ENCODE measurements around the gene PHF2.

The PHF2 gene

GRCh38 chr9:93577975-93578682, 1.7 kb downstream of the PHF2 start:
- H3K9me3 ChIP-seq (ENCODE audit: insufficient read depth, low read length), result no peaks in the 10 kb centered on the region
- no peak overlapping the region for H3K27ac ChIP-seq (ENCODE audit: low read depth, low read length)
- H3K9me2 ChIP-seq (replicated peaks; ENCODE audit: insufficient read depth, low read length), result no peaks in the 10 kb centered on the region
- no peak overlapping the region for H3K4me2 ChIP-seq (ENCODE audit: low read depth, low read length, poor library complexity, severe bottlenecking)
- H3K79me2 ChIP-seq (ENCODE audit: insufficient read depth, low read length), result no peaks in the 10 kb centered on the region; the same call in 1 of the 2 replicates
- H3K9ac ChIP-seq (ENCODE audit: low read length), result no peak overlapping the region
- no peaks in the 10 kb centered on the region for H4K20me1 ChIP-seq (ENCODE audit: low read depth, low read length)
- no peaks in the 10 kb centered on the region for H3K36me3 ChIP-seq (ENCODE audit: low read length)
- no peaks in the 10 kb centered on the region for H3K27me3 ChIP-seq (ENCODE audit: low read length)
- TF ChIP-seq EZH2phosphoT487 (conservative IDR thresholded peaks at IDR 0.05; ENCODE audit: low read length) (no peak), CTCF (IDR thresholded peaks at IDR 0.05; ENCODE audit: insufficient read depth, low read length, poor library complexity, severe bottlenecking) (no peak)
- H2AFZ ChIP-seq (ENCODE audit: low read depth, low read length, severe bottlenecking), result no peak overlapping the region
- H3F3A ChIP-seq (ENCODE audit: insufficient read depth), result no peaks in the 10 kb centered on the region
- no peak overlapping the region for H3K4me3 ChIP-seq (ENCODE audit: insufficient read depth, low read length, poor library complexity, severe bottlenecking)

GRCh38 chr9:93578844-93579243, 2.5 kb downstream of the PHF2 start:
- Histone ChIP-seq H4K20me1 (ENCODE audit: low read depth, low read length) (no peaks in the 10 kb centered on the region), H3K4me2 (ENCODE audit: low read depth, low read length, poor library complexity, severe bottlenecking) (no peak overlapping the region), H3F3A (ENCODE audit: insufficient read depth) (no peaks in the 10 kb centered on the region), H3K4me3 (ENCODE audit: insufficient read depth, low read length, poor library complexity, severe bottlenecking) (no peak overlapping the region), H3K9ac (ENCODE audit: low read length) (no peak overlapping the region), H3K27me3 (ENCODE audit: low read length) (no peaks in the 10 kb centered on the region), H3K36me3 (ENCODE audit: low read length) (no peaks in the 10 kb centered on the region), H3K9me2 (replicated peaks; ENCODE audit: insufficient read depth, low read length) (no peaks in the 10 kb centered on the region), H3K79me2 (ENCODE audit: insufficient read depth, low read length) (no peaks in the 10 kb centered on the region; the same call in 1 of the 2 replicates), H3K27ac (ENCODE audit: low read depth, low read length) (no peak overlapping the region), H2AFZ (ENCODE audit: low read depth, low read length, severe bottlenecking) (no peak overlapping the region), H3K9me3 (ENCODE audit: insufficient read depth, low read length) (no peaks in the 10 kb centered on the region)
- TF ChIP-seq EZH2phosphoT487 (conservative IDR thresholded peaks at IDR 0.05; ENCODE audit: low read length), result no peak
- TF ChIP-seq CTCF (IDR thresholded peaks at IDR 0.05; ENCODE audit: insufficient read depth, low read length, poor library complexity, severe bottlenecking), result no peak

- H3F3A ChIP-seq (ENCODE audit: insufficient read depth), result no peaks in the 10 kb centered on the region
- no peaks in the 10 kb centered on the region for H3K27me3 ChIP-seq (ENCODE audit: low read length)
- H3K4me3 ChIP-seq (ENCODE audit: insufficient read depth, low read length, poor library complexity, severe bottlenecking), result no peak overlapping the region
- no peaks in the 10 kb centered on the region for H4K20me1 ChIP-seq (ENCODE audit: low read depth, low read length)
- no peaks in the 10 kb centered on the region; the same call in 1 of the 2 replicates for H3K79me2 ChIP-seq (ENCODE audit: insufficient read depth, low read length)
- no peak overlapping the region for H2AFZ ChIP-seq (ENCODE audit: low read depth, low read length, severe bottlenecking)
- no peak overlapping the region for H3K27ac ChIP-seq (ENCODE audit: low read depth, low read length)
- H3K9me3 ChIP-seq (ENCODE audit: insufficient read depth, low read length), result no peaks in the 10 kb centered on the region
- TF ChIP-seq CTCF (IDR thresholded peaks at IDR 0.05; ENCODE audit: insufficient read depth, low read length, poor library complexity, severe bottlenecking), result no peak
- no peak for TF ChIP-seq EZH2phosphoT487 (conservative IDR thresholded peaks at IDR 0.05; ENCODE audit: low read length)
- no peak overlapping the region for H3K4me2 ChIP-seq (ENCODE audit: low read depth, low read length, poor library complexity, severe bottlenecking)
- H3K36me3 ChIP-seq (ENCODE audit: low read length), result no peaks in the 10 kb centered on the region
- no peak overlapping the region for H3K9ac ChIP-seq (ENCODE audit: low read length)
- no peaks in the 10 kb centered on the region for H3K9me2 ChIP-seq (replicated peaks; ENCODE audit: insufficient read depth, low read length)
Observed at GRCh38 chr9:93579711-93580516, 3.5 kb downstream of the PHF2 start.

Measured in SU-DHL-6 (cell line).